CD4-positive, alpha-beta T cell treated with Interleukin-17A for 1 hour (primary cell): ENCODE data around the gene ERBB4.
A peak's percentile ranks its signal among the peaks of the same experiment; 100 is the strongest.

Experiments
- DNase-seq: peaks from one replicate; pipeline ENCODE4 v3.0.0-alpha.2; 2020

The ERBB4 gene

GRCh38 chr2:211503198-211503597, 1035.4 kb downstream of the ERBB4 start:
- DNase-seq = no peak

DNA sequence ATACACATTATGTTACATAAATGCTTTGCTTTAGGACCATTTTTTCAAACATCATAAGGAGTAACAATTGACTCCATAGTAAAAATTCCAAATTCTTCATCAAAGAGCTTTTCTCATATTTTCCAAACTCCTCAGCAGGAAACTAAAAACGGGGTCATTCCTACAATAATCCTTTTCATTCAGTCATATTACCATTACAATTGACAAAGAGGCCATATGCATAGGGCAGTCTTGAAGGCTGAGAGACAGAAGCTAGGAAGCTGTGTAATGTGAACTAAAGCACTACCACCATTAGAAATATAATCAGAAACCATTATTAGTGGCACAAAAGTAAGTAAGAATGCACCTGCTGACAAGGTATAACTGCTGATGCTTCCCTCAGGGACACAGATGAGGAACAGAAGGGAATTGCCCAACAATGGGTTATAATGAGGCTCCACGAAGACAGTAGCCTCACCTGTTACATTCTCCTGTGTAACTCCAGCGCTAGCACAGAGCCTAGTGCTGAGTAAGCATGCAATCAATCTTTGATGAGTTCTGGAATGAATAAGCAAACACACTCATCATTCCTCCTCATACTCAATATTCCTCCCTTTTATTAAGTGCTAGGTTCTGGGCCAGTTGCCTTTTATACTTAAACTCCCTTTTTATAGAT, 1039.9 kb downstream of the ERBB4 start:
- DNase-seq = no peak

DNA sequence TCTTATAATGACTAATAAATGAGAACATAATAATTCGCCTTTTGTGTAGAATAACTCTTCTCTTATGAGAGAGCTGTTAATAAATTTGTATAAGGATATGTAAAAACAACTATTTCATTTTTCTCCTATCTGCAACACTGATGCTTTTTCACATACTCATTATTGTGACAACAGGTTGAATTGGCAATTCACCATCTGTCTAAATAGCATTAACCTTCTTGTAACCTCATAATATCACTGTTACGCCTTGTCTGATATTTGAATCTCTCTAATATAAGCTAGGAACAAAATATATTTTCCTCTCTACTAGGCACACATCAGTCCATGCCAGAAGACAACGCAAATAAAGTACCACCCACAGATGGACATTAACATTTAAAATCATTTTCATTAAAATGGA, 1043.3 kb downstream of the ERBB4 start:
- no peak for DNase-seq

- DNase-seq = no peak
Measured at GRCh38 chr2:211494536-211494935, 1044.1 kb downstream of the ERBB4 start.

GRCh38 chr2:211494085-211494484, 1044.5 kb downstream of the ERBB4 start:
- DNase-seq = no peak

DNA sequence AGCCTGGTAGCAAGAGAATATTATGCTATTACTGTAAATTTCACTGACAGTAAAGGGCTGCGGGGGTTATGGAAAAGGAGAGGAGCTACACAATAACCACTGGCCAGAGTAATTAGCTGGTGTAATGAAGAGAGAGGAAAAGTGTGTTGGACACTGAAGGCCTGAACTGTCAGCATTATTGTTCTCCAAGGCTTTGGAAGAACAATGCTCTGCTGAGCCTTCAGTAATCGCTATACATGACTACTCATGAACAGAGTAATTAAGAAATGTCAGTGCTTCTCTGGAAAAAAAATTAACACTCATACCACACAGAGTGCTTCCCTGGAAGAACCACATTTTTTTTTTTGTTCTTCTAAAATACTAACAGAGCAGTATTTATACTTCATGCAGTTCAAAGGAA, 1050.9 kb downstream of the ERBB4 start:
- no peak for DNase-seq

- no peak for DNase-seq
Measured at GRCh38 chr2:211479536-211480150, 1059.0 kb downstream of the ERBB4 start.

DNA sequence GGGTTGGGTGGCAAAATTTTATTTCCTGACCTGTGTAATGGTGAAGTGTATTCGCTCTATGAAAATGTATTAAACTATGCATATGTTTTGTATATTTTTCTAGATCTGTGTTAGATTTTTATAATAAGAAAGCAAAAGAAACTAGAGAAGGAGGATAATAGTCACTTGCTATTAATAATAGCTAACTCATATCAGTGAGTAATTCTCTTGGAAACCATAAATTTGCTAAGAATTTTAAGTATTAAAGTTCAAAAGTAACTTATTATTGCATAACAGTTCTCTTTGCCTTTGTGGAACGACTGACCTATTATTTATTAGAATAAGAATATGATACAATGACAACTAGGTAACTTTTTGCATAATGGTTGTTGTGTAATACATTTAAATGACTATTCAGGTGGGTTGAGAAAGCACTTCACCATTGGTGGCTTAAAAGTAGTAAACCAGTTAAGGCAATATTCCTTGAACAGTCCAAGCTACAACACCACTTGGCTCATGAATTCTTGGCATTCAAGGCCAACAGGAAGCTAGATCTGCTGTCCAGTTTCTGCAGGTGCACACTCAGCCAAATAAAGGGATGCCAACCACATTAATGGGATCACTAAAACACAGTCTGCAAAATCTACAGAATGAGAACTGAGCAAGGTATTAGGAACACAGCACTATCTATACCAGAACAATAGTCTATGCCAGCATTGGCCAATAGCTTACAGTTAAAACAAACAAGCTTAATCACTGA, 1060.9 kb downstream of the ERBB4 start:
- DNase-seq = no peak

- DNase-seq = no peak
Measured at GRCh38 chr2:211473116-211473515, 1065.5 kb downstream of the ERBB4 start.

DNA sequence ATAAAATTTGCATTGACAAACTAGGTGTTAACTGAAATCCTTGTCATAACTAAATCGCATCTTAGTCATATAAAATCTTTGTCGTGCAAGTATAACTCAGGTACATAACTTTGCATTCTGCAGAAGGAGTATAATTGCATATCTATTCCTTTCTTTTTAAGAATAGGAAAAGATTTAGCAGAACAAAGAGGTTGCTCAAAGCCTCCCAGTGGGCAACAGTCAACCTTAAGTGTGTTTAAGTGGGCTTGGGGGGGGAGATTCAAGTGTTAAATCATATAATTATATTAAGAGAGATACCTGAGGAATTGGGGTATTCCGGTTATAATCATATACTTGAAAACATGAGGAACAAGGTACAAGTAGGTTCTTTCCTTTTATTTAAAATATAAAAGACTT, 1068.9 kb downstream of the ERBB4 start:
- no peak for DNase-seq

- DNase-seq = no peak
Measured at GRCh38 chr2:211468877-211469663, 1069.5 kb downstream of the ERBB4 start.

DNA sequence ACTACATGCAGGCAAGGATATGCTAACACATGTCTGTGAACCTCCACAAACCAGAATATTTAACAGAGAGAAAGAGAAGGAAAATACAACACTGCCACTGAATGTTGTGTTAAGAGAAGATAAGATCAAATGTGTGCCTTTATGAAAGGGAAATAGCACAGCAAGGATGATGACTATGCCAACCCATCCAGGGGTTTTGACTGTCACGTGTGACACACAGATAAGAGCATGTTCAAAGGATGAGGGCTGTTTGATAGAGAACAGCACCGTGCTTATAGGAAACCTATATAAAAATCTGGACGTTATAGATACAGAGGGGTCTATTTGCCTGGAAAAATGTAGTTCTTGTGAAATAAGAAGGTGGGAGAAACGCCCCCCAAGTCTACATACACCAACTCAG, 1070.4 kb downstream of the ERBB4 start:
- no peak for DNase-seq

GRCh38 chr2:211463397-211463796, 1075.2 kb downstream of the ERBB4 start:
- no peak for DNase-seq

DNA sequence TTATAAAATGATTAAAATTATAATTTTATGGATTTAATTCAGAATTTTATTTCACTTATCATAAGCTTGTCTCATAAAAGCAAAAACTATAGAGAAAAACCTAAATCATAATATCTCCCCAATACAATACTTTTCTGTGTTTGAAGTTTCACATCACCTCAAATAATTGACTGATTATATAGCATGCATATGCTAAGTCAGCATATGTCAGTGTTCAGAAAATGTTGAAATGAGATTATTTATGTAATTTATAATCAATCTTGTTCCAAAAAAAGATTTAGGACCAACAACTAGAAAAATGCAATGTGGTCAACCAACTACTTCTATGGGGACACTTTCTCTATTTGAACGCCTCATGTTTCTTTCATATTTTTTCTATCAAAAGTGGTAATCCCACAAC, 1079.6 kb downstream of the ERBB4 start:
- no peak for DNase-seq

DNA sequence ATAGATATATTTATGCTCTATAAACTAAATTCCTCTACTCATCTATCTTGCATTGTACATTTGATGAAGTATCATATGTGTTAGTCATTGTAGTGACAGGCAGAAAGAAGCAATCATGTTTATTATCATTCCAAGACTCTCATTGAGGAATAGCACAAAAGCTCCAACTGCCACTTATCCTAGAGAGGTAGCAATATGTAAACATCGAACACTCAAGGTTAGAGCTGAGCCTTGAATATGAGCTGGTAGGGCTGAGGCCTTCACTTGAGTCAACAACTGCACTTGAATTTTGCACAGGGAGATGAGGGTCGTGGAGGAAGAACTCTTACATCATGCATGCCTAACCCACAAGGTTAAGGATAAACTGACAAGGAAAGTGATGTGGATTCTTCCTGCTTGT, 1081.3 kb downstream of the ERBB4 start:
- DNase-seq = no peak

- peak; percentile 13 for DNase-seq
Measured at GRCh38 chr2:211455216-211455841, 1083.3 kb downstream of the ERBB4 start.

- DNase-seq = no peak
Measured at GRCh38 chr2:211454679-211455078, 1083.9 kb downstream of the ERBB4 start.

DNA sequence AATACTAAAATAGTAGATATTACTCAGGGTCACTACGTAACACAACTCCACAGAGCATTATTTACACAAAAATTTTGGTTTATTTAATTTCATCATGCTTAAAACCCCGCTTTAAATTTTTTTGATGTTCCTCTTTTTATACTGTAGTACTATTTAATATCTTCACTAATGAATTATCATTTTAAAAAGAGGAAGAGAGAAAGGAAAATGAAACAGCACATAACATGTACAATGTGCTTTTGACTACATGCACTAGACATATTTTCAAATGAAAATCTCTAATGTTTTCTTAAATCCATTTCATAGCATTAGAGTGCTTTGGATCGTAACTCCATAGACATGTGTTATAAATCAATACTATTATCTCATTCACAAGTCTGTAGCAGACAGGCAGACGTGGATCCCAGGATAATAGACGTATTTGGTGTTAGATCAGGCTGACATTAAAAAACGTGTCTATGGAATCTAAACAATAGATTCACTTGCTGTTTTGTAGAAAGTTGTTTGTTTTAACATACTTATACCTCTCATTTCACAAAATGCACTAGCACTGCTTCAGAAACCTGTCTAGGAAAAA, 1085.2 kb downstream of the ERBB4 start:
- DNase-seq = no peak

DNA sequence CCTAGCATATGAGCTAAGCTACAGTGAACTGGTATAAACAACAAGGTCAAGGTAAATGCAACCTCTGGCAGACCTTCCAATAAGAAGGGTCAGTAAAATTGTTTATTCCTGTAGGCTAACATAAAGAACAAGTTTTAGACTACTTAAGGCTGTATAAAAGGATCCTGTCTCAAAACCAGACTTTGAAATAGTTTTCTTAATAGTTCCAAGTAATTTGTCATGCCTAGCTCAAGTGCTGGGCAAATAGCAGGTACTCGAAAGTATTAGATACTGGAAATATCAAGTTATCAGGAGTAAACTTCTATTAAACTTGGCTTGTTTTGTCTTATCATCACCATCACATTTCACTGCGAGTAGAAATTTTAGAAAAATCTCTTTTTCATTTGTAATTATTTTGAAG, 1087.0 kb downstream of the ERBB4 start:
- DNase-seq = no peak

DNA sequence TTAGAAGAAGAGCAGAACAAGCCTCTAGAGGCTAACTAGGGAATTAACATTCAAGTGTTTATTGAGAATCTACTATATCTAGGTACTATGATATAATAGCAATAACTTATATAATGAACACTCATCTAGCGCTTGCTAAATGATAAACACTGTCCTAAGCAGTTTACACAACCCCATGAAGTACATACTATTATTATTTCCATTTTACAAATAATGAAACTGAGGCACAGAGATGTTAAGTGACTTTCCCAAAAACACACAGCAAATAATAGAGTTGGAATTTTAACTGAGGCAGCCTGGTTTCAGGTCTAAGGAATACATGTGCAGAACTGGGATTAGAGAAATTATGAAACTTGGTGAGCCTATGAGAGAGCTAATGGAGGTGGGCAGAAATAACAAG, 1088.8 kb downstream of the ERBB4 start:
- no peak for DNase-seq

DNA sequence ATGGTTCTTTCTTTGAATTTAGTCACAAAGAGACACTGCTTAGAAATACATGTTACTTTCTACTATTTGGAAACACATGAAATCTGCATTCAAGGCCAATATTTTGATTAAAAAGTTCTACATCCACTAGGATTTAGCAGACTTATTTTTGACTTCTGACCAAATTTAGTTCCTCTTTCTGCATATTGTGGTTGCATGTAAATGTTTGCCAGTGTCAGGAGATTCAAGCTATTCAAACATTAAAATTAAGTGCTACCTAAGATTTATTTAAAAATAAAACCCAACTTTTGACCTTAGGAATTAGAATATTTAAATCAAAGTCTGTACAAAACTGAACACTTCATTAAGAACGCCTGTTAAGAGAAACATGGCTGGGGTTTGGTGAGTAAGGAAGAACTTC, 1091.1 kb downstream of the ERBB4 start:
- DNase-seq = no peak

GRCh38 chr2:211440107-211440506, 1098.5 kb downstream of the ERBB4 start:
- no peak for DNase-seq

- no peak for DNase-seq
Measured at GRCh38 chr2:211439011-211439410, 1099.6 kb downstream of the ERBB4 start.
